OCI-LY7 (cell line): ENCODE data around the gene DERA. TPM values are rescaled to one million over a fixed set of nuclear protein-coding genes. Genes with fewer than 3 reads are reported as not detected.

Experiments used
- BruUV-seq: library from RNA; stranded (reverse); fragments of 400-500 nt; replicated peaks from 2 replicates; lab custom pipeline; 2021; lab: Mats Ljungman, UMichigan
- CTCF ChIA-PET: fragments of 300-600 bp; sonication (Branson Sonifier 250); formaldehyde crosslinking; loops from one replicate; lab custom pipeline; 2022; ENCODE audit warnings: antibody characterized with exemption; ENCODE audit not compliant: unreplicated experiment; lab: Charles Lee
- POLR2A ChIA-PET: fragments of 300-600 bp; sonication (Branson Sonifier 250); formaldehyde crosslinking; loops from one replicate; lab custom pipeline; 2022; ENCODE audit warnings: antibody characterized with exemption; lab: Charles Lee
- DNase-seq: peaks from one replicate; pipeline ENCODE4 v3.0.0-alpha.2; 2015; ENCODE audit warnings: low spot score
- H2AFZ ChIP-seq: fragments of 200-600 bp; sonication (generic), shearing (Covaris generic); 2 replicates; pipeline ENCODE4 v1.6.1; 2014; ENCODE audit warnings: mild to moderate bottlenecking, antibody characterized with exemption, low read length, moderate library complexity
- H3K27ac ChIP-seq: fragments of 200-600 bp; sonication (generic); 2 replicates; pipeline ENCODE4 v1.5.1; 2014; ENCODE audit warnings: mixed run types, low read depth, mild to moderate bottlenecking, moderate library complexity, low read length, inconsistent platforms; ENCODE audit not compliant: poor library complexity, severe bottlenecking
- H3K36me3 ChIP-seq: fragments of 200-600 bp; sonication (generic); 2 replicates; pipeline ENCODE4 v1.6.1; 2014; ENCODE audit warnings: mild to moderate bottlenecking, antibody characterized with exemption, low read length, moderate library complexity, mixed read lengths; ENCODE audit not compliant: insufficient read depth
- H3K4me1 ChIP-seq: fragments of 200-600 bp; sonication (generic); 2 replicates; pipeline ENCODE4 v1.5.1; 2014; ENCODE audit warnings: mild to moderate bottlenecking, low read length; ENCODE audit not compliant: insufficient read depth, poor library complexity, severe bottlenecking
- H3K4me2 ChIP-seq: fragments of 200-600 bp; sonication (generic); 2 replicates; pipeline ENCODE4 v1.6.1; 2014; ENCODE audit warnings: mild to moderate bottlenecking, low read length
- H3K4me3 ChIP-seq: fragments of 200-600 bp; sonication (generic); 2 replicates; pipeline ENCODE4 v1.5.1; 2014; ENCODE audit warnings: mild to moderate bottlenecking, low read depth, low read length; ENCODE audit not compliant: poor library complexity, severe bottlenecking
- H3K79me2 ChIP-seq: fragments of 200-600 bp; sonication (generic); 2 replicates; pipeline ENCODE4 v1.6.1; 2016; ENCODE audit warnings: low read depth, mild to moderate bottlenecking, low read length, moderate library complexity, mixed read lengths; ENCODE audit not compliant: insufficient read depth
- H3K9me2 ChIP-seq: fragments of 200-600 bp; sonication (generic); 2 replicates; pipeline ENCODE4 v1.6.1; 2016; ENCODE audit warnings: mild to moderate bottlenecking, low read length, mixed read lengths; ENCODE audit not compliant: insufficient read depth
- H3K9me3 ChIP-seq: fragments of 200-600 bp; sonication (generic); 2 replicates; pipeline ENCODE4 v1.6.1; 2014; ENCODE audit warnings: mild to moderate bottlenecking, mixed run types, low read length, mixed read lengths
- H4K20me1 ChIP-seq: fragments of 200-600 bp; sonication (generic); 2 replicates; pipeline ENCODE4 v1.6.1; 2014; ENCODE audit warnings: mild to moderate bottlenecking, antibody characterized with exemption, low read length, moderate library complexity, mixed read lengths; ENCODE audit not compliant: insufficient read depth
- EZH2phosphoT487 ChIP-seq: fragments of 200-600 bp; sonication (generic); IDR thresholded peaks from 2 replicates; pipeline ENCODE4 v1.6.1; 2018; ENCODE audit warnings: low read depth, borderline replicate concordance, mild to moderate bottlenecking, mixed run types, antibody characterized with exemption, low read length, moderate library complexity, mixed read lengths
- intact Hi-C: fragments of 100-400 bp; cut with micrococcal nuclease; formaldehyde crosslinking; loops from one replicate; pipeline ENCODE4 v1.10.0; 2022; ENCODE audit not compliant: unreplicated experiment
- total RNA-seq, 2 experiments: library from RNA; depleted of rRNA in 1 of 2; stranded (reverse); fragments of >200 nt in 1 of 2; shearing (Covaris generic) in 1 of 2; gene quantifications; 2 replicates each; pipeline ENCODE4 v1.2.3, GENCODE V29; 2014 to 2022
- TF ChIP-seq, protein P1 (sequence below): fragments of 200-600 bp; sonication (generic); conservative IDR thresholded peaks from 2 replicates; pipeline ENCODE4 v1.5.1; 2014; ENCODE audit warnings: mild to moderate bottlenecking, antibody characterized with exemption, low read length, moderate library complexity, mixed read lengths

Gene DERA
- total RNA-seq, 2 experiments from 2014 or later = 68.6 to 87.2 TPM

DNA sequence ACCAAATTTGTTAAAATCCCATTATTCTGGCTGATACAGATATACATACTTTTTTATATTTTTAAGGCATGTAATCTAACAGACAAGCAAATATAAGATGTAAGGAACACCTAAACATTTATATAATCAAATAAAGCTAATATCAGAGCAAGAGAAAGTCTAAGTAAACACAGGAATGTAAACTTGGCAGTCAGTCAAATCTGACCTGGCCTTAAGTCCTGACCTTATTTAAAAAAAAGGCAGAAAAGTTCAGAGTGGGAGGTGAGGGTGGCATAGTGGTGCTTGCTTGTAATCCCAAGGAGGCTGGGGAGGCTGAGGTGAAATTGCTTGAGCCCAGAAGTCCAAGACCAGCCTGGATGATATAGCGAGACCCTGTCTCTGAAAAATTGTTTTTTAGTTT lies 152.6 kb downstream of the DERA start:
- Histone ChIP-seq H3K9me3 (no peaks in the 10 kb centered on the region), H3K79me2 (no peaks in the 10 kb centered on the region), H3K4me1 (no peaks in the 10 kb centered on the region), H3K9me2 (no peaks in the 10 kb centered on the region), H4K20me1 (no peaks in the 10 kb centered on the region), H3K4me3 (no peak overlapping the region), H2AFZ (no peak overlapping the region), H3K4me2 (no peak overlapping the region), H3K27ac (no peak overlapping the region), H3K36me3 (no peaks in the 10 kb centered on the region)
- POLR2A ChIA-PET = interaction anchor here (0.6 kb wide), 1 partner anchor 298 kb away, joined by 3 read pairs; no protein-coding TSS in a partner anchor
- CTCF ChIA-PET = no interaction called here
- intact Hi-C loops = no loop called here
- BruUV-seq = no TSS peak
- TF ChIP-seq, protein P1, sequence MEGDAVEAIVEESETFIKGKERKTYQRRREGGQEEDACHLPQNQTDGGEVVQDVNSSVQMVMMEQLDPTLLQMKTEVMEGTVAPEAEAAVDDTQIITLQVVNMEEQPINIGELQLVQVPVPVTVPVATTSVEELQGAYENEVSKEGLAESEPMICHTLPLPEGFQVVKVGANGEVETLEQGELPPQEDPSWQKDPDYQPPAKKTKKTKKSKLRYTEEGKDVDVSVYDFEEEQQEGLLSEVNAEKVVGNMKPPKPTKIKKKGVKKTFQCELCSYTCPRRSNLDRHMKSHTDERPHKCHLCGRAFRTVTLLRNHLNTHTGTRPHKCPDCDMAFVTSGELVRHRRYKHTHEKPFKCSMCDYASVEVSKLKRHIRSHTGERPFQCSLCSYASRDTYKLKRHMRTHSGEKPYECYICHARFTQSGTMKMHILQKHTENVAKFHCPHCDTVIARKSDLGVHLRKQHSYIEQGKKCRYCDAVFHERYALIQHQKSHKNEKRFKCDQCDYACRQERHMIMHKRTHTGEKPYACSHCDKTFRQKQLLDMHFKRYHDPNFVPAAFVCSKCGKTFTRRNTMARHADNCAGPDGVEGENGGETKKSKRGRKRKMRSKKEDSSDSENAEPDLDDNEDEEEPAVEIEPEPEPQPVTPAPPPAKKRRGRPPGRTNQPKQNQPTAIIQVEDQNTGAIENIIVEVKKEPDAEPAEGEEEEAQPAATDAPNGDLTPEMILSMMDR = no peak
- TF ChIP-seq EZH2phosphoT487 = no peak
- DNase-seq = no peak

DNA sequence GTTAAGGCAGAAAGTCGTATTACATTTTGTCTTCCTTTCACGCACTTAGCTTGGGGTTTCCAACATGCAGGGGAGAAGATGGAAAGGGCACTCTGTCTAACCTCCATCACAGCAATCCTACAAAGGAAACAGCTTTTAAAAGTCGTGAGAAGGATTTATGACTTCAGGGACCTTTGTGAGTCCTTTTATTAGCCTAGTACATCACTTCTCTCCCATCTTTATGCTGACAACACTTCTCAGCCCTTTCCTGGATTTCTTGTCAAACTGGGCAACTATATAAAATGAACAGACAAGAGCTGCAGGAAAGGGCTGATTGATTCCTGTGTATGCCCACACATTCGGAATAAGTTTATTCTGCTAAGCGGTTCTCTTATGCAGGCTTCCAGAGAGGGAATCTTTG lies 159.0 kb downstream of the DERA start:
- no TSS peak for BruUV-seq
- POLR2A ChIA-PET = interaction anchor here (0.6 to 1.3 kb wide), 3 partner anchors 8 to 295 kb away, joined by 3 to 4 read pairs (median 3); no protein-coding TSS in a partner anchor
- Histone ChIP-seq H3K4me2 (no peak overlapping the region), H3K36me3 (no peaks in the 10 kb centered on the region), H3K79me2 (no peaks in the 10 kb centered on the region), H3K27ac (no peak overlapping the region), H3K9me2 (no peaks in the 10 kb centered on the region), H3K4me3 (no peak overlapping the region), H4K20me1 (no peaks in the 10 kb centered on the region), H3K9me3 (no peaks in the 10 kb centered on the region), H3K4me1 (no peaks in the 10 kb centered on the region), H2AFZ (no peak overlapping the region)
- no peak for DNase-seq
- TF ChIP-seq, protein P1 = no peak
- TF ChIP-seq EZH2phosphoT487 = no peak
- CTCF ChIA-PET = no interaction called here
- intact Hi-C loops = no loop called here

DNA sequence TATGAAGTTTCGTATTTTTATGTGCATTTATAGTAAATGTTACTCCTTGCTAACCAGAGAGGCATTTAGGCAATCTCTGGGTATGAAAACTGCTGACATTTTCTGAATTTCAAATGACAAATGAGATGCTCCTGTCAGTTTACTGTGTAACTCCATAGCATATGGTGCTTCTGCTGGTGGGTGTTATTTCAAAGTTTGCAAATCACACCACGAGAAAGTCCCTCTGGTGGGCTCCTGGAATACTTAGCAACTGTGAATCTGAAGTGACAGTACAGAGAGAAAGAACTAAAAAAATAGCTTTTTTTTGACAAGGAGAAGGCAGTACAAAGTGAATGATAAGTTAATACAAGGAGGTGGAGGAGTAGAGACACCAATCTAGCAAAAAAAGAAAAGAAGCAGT lies 161.5 kb downstream of the DERA start:
- no peak overlapping the region for H3K27ac ChIP-seq
- H3K4me2 ChIP-seq = no peak overlapping the region
- intact Hi-C loops = no loop called here
- H3K9me3 ChIP-seq = no peaks in the 10 kb centered on the region
- no peak overlapping the region for H2AFZ ChIP-seq
- H3K9me2 ChIP-seq = no peaks in the 10 kb centered on the region
- no peaks in the 10 kb centered on the region for H3K79me2 ChIP-seq
- TF ChIP-seq, protein P1 = no peak
- TF ChIP-seq EZH2phosphoT487 = no peak
- H3K36me3 ChIP-seq = no peaks in the 10 kb centered on the region
- DNase-seq = no peak
- ChIA-PET CTCF (no interaction called here), POLR2A (no interaction called here)
- no peaks in the 10 kb centered on the region for H4K20me1 ChIP-seq
- H3K4me1 ChIP-seq = no peaks in the 10 kb centered on the region
- BruUV-seq = no TSS peak
- no peak overlapping the region for H3K4me3 ChIP-seq
